GM21423 (cell line): Measurements from ENCODE around the gene PLEKHG3.
"Not testable (repeated sequence)": the region's sequence is repeated elsewhere in the genome, so short reads cannot be mapped to it uniquely, and the experiment has no call there.

Experiments used
- ATAC-seq: cut with Tn5 transposase; IDR thresholded peaks from one replicate; pipeline ENCODE4 v1.9.1; 2021; ENCODE audit warnings: mild to moderate bottlenecking, moderate library complexity; ENCODE audit not compliant: unreplicated experiment

PLEKHG3 gene

GRCh38 chr14:64704143-64704742, at the start of gene PLEKHG3:
Gene PLEKHG3, plus strand, starts transcription at chr14:64704424. Its CDS starts 23,208 bp downstream, at chr14:64727632.
- no peak for ATAC-seq

GRCh38 chr14:64654901-64655300, 49.3 kb upstream of the PLEKHG3 start:
- no peak for ATAC-seq

- no peak for ATAC-seq
Observed at GRCh38 chr14:64656986-64657385, 47.2 kb upstream of the PLEKHG3 start.

GRCh38 chr14:64658201-64658600, 46.0 kb upstream of the PLEKHG3 start:
- no peak for ATAC-seq

- not testable (repeated sequence) for ATAC-seq
Observed at GRCh38 chr14:64658700-64659264, 45.4 kb upstream of the PLEKHG3 start.

GRCh38 chr14:64659366-64659765, 44.9 kb upstream of the PLEKHG3 start:
- no peak for ATAC-seq

- no peak for ATAC-seq
Observed at GRCh38 chr14:64663174-64663573, 41.0 kb upstream of the PLEKHG3 start.

GRCh38 chr14:64671591-64671990, 32.6 kb upstream of the PLEKHG3 start:
- ATAC-seq = no peak

GRCh38 chr14:64673316-64673715, 30.9 kb upstream of the PLEKHG3 start:
- ATAC-seq = no peak

- no peak for ATAC-seq
Observed at GRCh38 chr14:64673748-64674147, 30.5 kb upstream of the PLEKHG3 start.

GRCh38 chr14:64674829-64675228, 29.4 kb upstream of the PLEKHG3 start:
- no peak for ATAC-seq

GRCh38 chr14:64675312-64675711, 28.9 kb upstream of the PLEKHG3 start:
- ATAC-seq = no peak

GRCh38 chr14:64676410-64677008, 27.7 kb upstream of the PLEKHG3 start:
- ATAC-seq = no peak

GRCh38 chr14:64680013-64680713, 24.1 kb upstream of the PLEKHG3 start:
- no peak for ATAC-seq

GRCh38 chr14:64680714-64681065, 23.5 kb upstream of the PLEKHG3 start:
- ATAC-seq = no peak

- ATAC-seq = no peak
Observed at GRCh38 chr14:64681796-64682710, 22.2 kb upstream of the PLEKHG3 start.

- ATAC-seq = no peak
Observed at GRCh38 chr14:64682843-64683242, 21.4 kb upstream of the PLEKHG3 start.

GRCh38 chr14:64683264-64683663, 21.0 kb upstream of the PLEKHG3 start:
- no peak for ATAC-seq

- ATAC-seq = no peak
Observed at GRCh38 chr14:64684091-64684490, 20.1 kb upstream of the PLEKHG3 start.

- ATAC-seq = no peak
Observed at GRCh38 chr14:64685371-64686281, 18.6 kb upstream of the PLEKHG3 start.
